Tibial nerve (tissue), 4 donors: ENCODE results near the gene GKAP1. TPM values are rescaled to one million over a fixed set of nuclear protein-coding genes. Genes with fewer than 3 reads are reported as not detected.

Experiments used
- DNase-seq, 2 donors: peaks; one replicate each; pipeline ENCODE4 v3.0.0-alpha.2; 2019; ENCODE audit warnings: low spot score in 2 of 2
- H3K27ac ChIP-seq, 4 donors: fragments of 200-600 bp; sonication (generic) in 3 of 4; one replicate each; pipeline ENCODE4 v1.5.1; 2017 to 2019; ENCODE audit warnings: mild to moderate bottlenecking in 1 of 4
- H3K27me3 ChIP-seq, 2 donors: fragments of 200-600 bp; sonication (generic) in 1 of 2; one replicate each; pipeline versions ENCODE4 v1.5.1 to v1.6.0; 2017 to 2019
- H3K36me3 ChIP-seq, 3 donors: fragments of 200-600 bp; sonication (generic); one replicate each; pipeline ENCODE4 v1.5.1; 2018 to 2019
- H3K4me1 ChIP-seq, 4 donors: fragments of 200-600 bp; sonication (generic) in 3 of 4; one replicate each; pipeline ENCODE4 v1.5.1; 2017 to 2019
- H3K4me3 ChIP-seq, 4 donors: fragments of 200-600 bp; sonication (generic) in 3 of 4; one replicate each; pipeline ENCODE4 v1.5.1; 2017 to 2019; ENCODE audit warnings: mild to moderate bottlenecking in 1 of 4, moderate library complexity in 1 of 4
- H3K9me3 ChIP-seq, 4 donors: fragments of 200-600 bp; sonication (generic) in 3 of 4; one replicate each; pipeline ENCODE4 v1.5.1; 2017 to 2019
- CTCF ChIP-seq, 5 experiments: fragments of 200-600 bp in 3 of 5; fragments of 450-650 bp in 2 of 5; sonication (generic) in 3 of 5; IDR thresholded peaks; one replicate each; pipeline ENCODE4 v1.5.1; 2016 to 2019; ENCODE audit warnings: antibody characterized with exemption in 5 of 5, mild to moderate bottlenecking in 3 of 5, moderate library complexity in 2 of 5
- EP300 ChIP-seq, 2 donors: sonication (generic); formaldehyde crosslinking; IDR thresholded peaks; one replicate each; pipeline ENCODE4 v1.6.1; 2017; ENCODE audit warnings: antibody characterized with exemption in 2 of 2, mild to moderate bottlenecking in 1 of 2
- POLR2A ChIP-seq, 2 donors: fragments of 450-650 bp; IDR thresholded peaks; one replicate each; pipeline ENCODE4 v1.6.1; 2017; ENCODE audit warnings: antibody characterized with exemption in 2 of 2, mild to moderate bottlenecking in 2 of 2, moderate library complexity in 2 of 2
- WGBS, 2 donors: methylation state at CpG; one replicate each; pipeline ENCODE4 v1.1.5; 2018; 5-methylcytosine and 5-hydroxymethylcytosine counted together
- total RNA-seq, 4 donors: library from RNA; depleted of rRNA; stranded (reverse); fragments of >200 nt; gene quantifications; one replicate each; pipeline ENCODE4 v1.1.0, GENCODE V29; 2016

The GKAP1 gene
- total RNA-seq, 4 donors from 2014 or later = 5.7 to 13.1 (median 11.6) TPM

GRCh38 chr9:83699615-83700014 lies 118.0 kb downstream of the GKAP1 start:
- no peak for DNase-seq
- H3K4me1 ChIP-seq = peaks cover 0 to 61% (median 19%) of the 10 kb centered on the region in 4 donors
- 73 to 76% methylated on average over 3 of the region's 3 CpGs for WGBS, 2 donors

GRCh38 chr9:83698976-83699585 lies 118.5 kb downstream of the GKAP1 start:
- Histone ChIP-seq H3K36me3 (no peaks in the 10 kb centered on the region), H3K4me3 (no peak overlapping the region), H3K27ac (no peak overlapping the region), H3K4me1 (peaks cover 0 to 61% (median 19%) of the 10 kb centered on the region in 4 donors), H3K9me3 (no peaks in the 10 kb centered on the region), H3K27me3 (no peaks in the 10 kb centered on the region)
- WGBS, 2 donors = 76 to 80% methylated on average over 4 of the region's 4 CpGs
- no peak for TF ChIP-seq POLR2A (IDR thresholded peaks at IDR 0.05)
- no peak for TF ChIP-seq CTCF (IDR thresholded peaks at IDR 0.05)
- DNase-seq = no peak

More at GRCh38 chr9:83699615-83700014, 118.0 kb downstream of the GKAP1 start:
- Histone ChIP-seq H3K27me3 (no peaks in the 10 kb centered on the region), H3K4me3 (no peak overlapping the region), H3K9me3 (no peaks in the 10 kb centered on the region), H3K36me3 (no peaks in the 10 kb centered on the region), H3K27ac (no peak overlapping the region)
- TF ChIP-seq POLR2A (IDR thresholded peaks at IDR 0.05) (no peak), CTCF (IDR thresholded peaks at IDR 0.05) (no peak), EP300 (IDR thresholded peaks at IDR 0.05) (no peak)

- 93 to 96% methylated on average over 3 of the region's 3 CpGs for WGBS, 2 donors
- Histone ChIP-seq H3K27me3 (no peaks in the 10 kb centered on the region), H3K4me3 (no peak overlapping the region), H3K36me3 (no peaks in the 10 kb centered on the region), H3K27ac (no peak overlapping the region), H3K4me1 (peaks cover 0 to 60% (median 4%) of the 10 kb centered on the region in 4 donors), H3K9me3 (no peaks in the 10 kb centered on the region)
- no peak for TF ChIP-seq EP300 (IDR thresholded peaks at IDR 0.05)
- no peak for DNase-seq
Observed at GRCh38 chr9:83691492-83691891, 126.1 kb downstream of the GKAP1 start.

Other genes with a start within 250 kb of the GKAP1 start
- 1 to 10 TPM; 2.7 to 4.6 (median 3.0) TPM for gene IDNK, start 194.6 kb downstream of the GKAP1 start, total RNA-seq
- gene UBQLN1, start 109.8 kb downstream of the GKAP1 start, total RNA-seq = 100 to 1,000 TPM; 100 to 123 (median 110) TPM
- gene KIF27, start 103.7 kb upstream of the GKAP1 start, total RNA-seq = 10 to 100 TPM in 1 of 4 donors, 1 to 10 TPM in 3; 7.5 to 11.1 (median 9.9) TPM
- 100 to 1,000 TPM; 282 to 404 (median 349) TPM for gene HNRNPK, start 162.4 kb upstream of the GKAP1 start, total RNA-seq
- 1 to 10 TPM; 1.8 to 5.2 (median 2.6) TPM for gene RMI1, start 163.0 kb upstream of the GKAP1 start, total RNA-seq